Hepatocyte (in vitro differentiated cells): ENCODE measurements around the gene DCDC1.

Source experiments
- CTCF ChIP-seq: fragments of 200-600 bp; sonication (generic); IDR thresholded peaks from 2 replicates; pipeline ENCODE4 v1.5.1; 2016; ENCODE audit warnings: antibody characterized with exemption, mild to moderate bottlenecking; ENCODE audit not compliant: poor library complexity
- EZH2 ChIP-seq: fragments of 200-600 bp; sonication (generic); IDR thresholded peaks from 2 replicates; pipeline ENCODE4 v1.6.1; 2016; ENCODE audit warnings: antibody characterized with exemption, mild to moderate bottlenecking, borderline replicate concordance
- EZH2phosphoT487 ChIP-seq: fragments of 200-600 bp; sonication (generic); IDR thresholded peaks from one replicate; pipeline ENCODE4 v1.6.1; 2018; ENCODE audit warnings: antibody characterized with exemption, mild to moderate bottlenecking, low read depth, moderate library complexity; ENCODE audit not compliant: unreplicated experiment, severe bottlenecking

GRCh38 chr11:30876228-30876627, 493.3 kb downstream of the DCDC1 start:
- TF ChIP-seq CTCF: no peak
- no peak for TF ChIP-seq EZH2
- no peak for TF ChIP-seq EZH2phosphoT487
